HCT116 (cell line): ENCODE measurements around the gene TMEM91. TPM values are rescaled to one million over a fixed set of nuclear protein-coding genes. Genes with fewer than 3 reads are reported as not detected.

Source experiments
- ATAC-seq: fragments of 200-7000 bp; cut with Tn5 transposase; 2 replicates; pipeline ENCODE4 v1.9.1; 2020; ENCODE audit warnings: mild to moderate bottlenecking, moderate library complexity
- BruUV-seq: library from RNA; stranded (reverse); fragments of 400-500 nt; replicated peaks from 2 replicates; lab custom pipeline; 2021; lab: Mats Ljungman, UMichigan
- CTCF ChIA-PET: fragments of 300-600 bp; sonication (Branson Sonifier 250); formaldehyde crosslinking; loops from one replicate; lab custom pipeline; 2021; ENCODE audit warnings: antibody characterized with exemption; lab: Charles Lee
- POLR2A ChIA-PET: fragments of 300-600, 350-600 bp; sonication (Branson Sonifier 250); formaldehyde crosslinking; loops from one replicate; lab custom pipeline; 2021; ENCODE audit warnings: antibody characterized with exemption; lab: Charles Lee
- RAD21 ChIA-PET, 2 experiments: fragments of 300-600 bp; sonication (Branson Sonifier 250); formaldehyde crosslinking; loops; one replicate each; lab custom pipeline; 2023; ENCODE audit warnings: low total read pairs in 2 of 2; ENCODE audit not compliant: uncharacterized antibody in 2 of 2, unreplicated experiment in 2 of 2, low non-redundant PET in 1 of 2; lab: Charles Lee
- DNase-seq: peaks from one replicate; pipeline ENCODE4 v3.0.0-alpha.2; 2010; ENCODE audit warnings: low read depth, low spot score
- H2AFZ ChIP-seq: fragments of 200-600 bp; shearing (Covaris generic), sonication (generic); 2 replicates; pipeline ENCODE4 v1.6.1; 2017; ENCODE audit warnings: low read depth, mixed run types, mixed read lengths, antibody characterized with exemption, low read length; ENCODE audit not compliant: poor library complexity, severe bottlenecking
- H3K27ac ChIP-seq: 2 replicates; pipeline ENCODE4 v1.5.1; 2012; ENCODE audit warnings: low read depth, low read length
- H3K27me3 ChIP-seq: fragments of 200-600 bp; sonication (generic); 2 replicates; pipeline ENCODE4 v1.6.1; 2016; ENCODE audit warnings: mixed run types, low read length, mixed read lengths; ENCODE audit not compliant: insufficient read depth
- H3K36me3 ChIP-seq, 2 experiments: fragments of 200-500 bp in 1 of 2; fragments of 200-600 bp in 1 of 2; sonication (Bioruptor generic) in 1 of 2; sonication (generic) in 1 of 2; 2 replicates each; pipeline versions ENCODE4 v1.5.1 to v1.6.1; 2014 to 2016; ENCODE audit warnings: low read length in 2 of 2, inconsistent platforms in 1 of 2, mixed read lengths in 1 of 2, mixed run types in 1 of 2; ENCODE audit not compliant: insufficient read depth in 2 of 2, control insufficient read depth in 1 of 2
- H3K4me1 ChIP-seq, 2 experiments: fragments of 200-600 bp in 1 of 2; sonication (generic) in 1 of 2; 2 replicates each; pipeline versions ENCODE4 v1.5.1 to v1.6.1; 2012 to 2017; ENCODE audit warnings: low read length in 2 of 2, inconsistent platforms in 1 of 2, mild to moderate bottlenecking in 1 of 2, mixed read lengths in 1 of 2, mixed run types in 1 of 2, moderate library complexity in 1 of 2; ENCODE audit not compliant: insufficient read depth in 2 of 2, control insufficient read depth in 1 of 2
- H3K4me2 ChIP-seq: fragments of 200-600 bp; sonication (generic); 2 replicates; pipeline ENCODE4 v1.6.1; 2017; ENCODE audit warnings: mixed run types, low read length, mixed read lengths
- H3K4me3 ChIP-seq, 2 experiments: fragments of 200-600 bp in 1 of 2; sonication (generic) in 1 of 2; replicated peaks in 1 of 2; 2 replicates each; pipeline ENCODE4 v1.5.1; 2011 to 2016; ENCODE audit warnings: low read length in 2 of 2, control low read depth in 1 of 2, low read depth in 1 of 2, mild to moderate bottlenecking in 1 of 2, mixed read lengths in 1 of 2, mixed run types in 1 of 2
- H3K79me2 ChIP-seq: fragments of 200-600 bp; sonication (generic); 2 replicates; pipeline ENCODE4 v1.6.1; 2017; ENCODE audit warnings: mild to moderate bottlenecking, mixed run types, low read length, moderate library complexity, mixed read lengths; ENCODE audit not compliant: insufficient read depth
- H3K9ac ChIP-seq: fragments of 200-600 bp; sonication (generic); 2 replicates; pipeline ENCODE4 v1.6.1; 2016; ENCODE audit warnings: low read length, mixed read lengths
- H3K9me2 ChIP-seq: fragments of 200-600 bp; sonication (generic), shearing (Covaris generic); 2 replicates; pipeline ENCODE4 v1.6.1; 2017; ENCODE audit warnings: mixed run types, mild to moderate bottlenecking, moderate library complexity; ENCODE audit not compliant: insufficient read depth
- H3K9me3 ChIP-seq, 2 experiments: fragments of 200-500 bp in 1 of 2; fragments of 200-600 bp in 1 of 2; sonication (Bioruptor generic) in 1 of 2; sonication (generic) in 1 of 2; 2 replicates each; pipeline ENCODE4 v1.6.1; 2014 to 2017; ENCODE audit warnings: low read length in 2 of 2, mixed read lengths in 2 of 2, inconsistent platforms in 1 of 2, low read depth in 1 of 2, mild to moderate bottlenecking in 1 of 2, mixed run types in 1 of 2, moderate library complexity in 1 of 2; ENCODE audit not compliant: control insufficient read depth in 1 of 2, insufficient read depth in 1 of 2
- H4K20me1 ChIP-seq: fragments of 200-600 bp; sonication (generic), shearing (Covaris generic); 2 replicates; pipeline ENCODE4 v1.6.1; 2017; ENCODE audit warnings: mixed run types, mild to moderate bottlenecking, moderate library complexity; ENCODE audit not compliant: insufficient read depth
- ATF3 ChIP-seq: IDR thresholded peaks from 2 replicates; pipeline ENCODE4 v1.6.1; 2012
- EGR1 ChIP-seq: IDR thresholded peaks from 2 replicates; pipeline ENCODE4 v1.6.1; 2012; ENCODE audit warnings: low read depth
- FOSL1 ChIP-seq: IDR thresholded peaks from 2 replicates; pipeline ENCODE4 v1.6.1; 2012; ENCODE audit warnings: low read depth
- RAD21 ChIP-seq: IDR thresholded peaks from 2 replicates; pipeline ENCODE4 v1.6.1; 2012; ENCODE audit warnings: low read depth, mild to moderate bottlenecking
- SIN3A ChIP-seq: IDR thresholded peaks from 2 replicates; pipeline ENCODE4 v1.6.1; 2012; ENCODE audit warnings: low read depth
- SP1 ChIP-seq: IDR thresholded peaks from 2 replicates; pipeline ENCODE4 v1.6.1; 2012; ENCODE audit warnings: low read depth
- SRF ChIP-seq: IDR thresholded peaks from 2 replicates; pipeline ENCODE4 v1.6.1; 2012; ENCODE audit warnings: low read depth
- ZBTB33 ChIP-seq: IDR thresholded peaks from 2 replicates; pipeline ENCODE4 v1.6.1; 2011; ENCODE audit warnings: mild to moderate bottlenecking, low read length, moderate library complexity; ENCODE audit not compliant: insufficient replicate concordance; ENCODE audit errors: extremely low read depth
- ZNF274 ChIP-seq: fragments of 200-500 bp; sonication (Bioruptor generic); IDR thresholded peaks from 2 replicates; pipeline ENCODE4 v1.6.1; 2014; ENCODE audit warnings: mild to moderate bottlenecking, low read depth, low read length, inconsistent platforms
- intact Hi-C: fragments of 100-400 bp; cut with micrococcal nuclease; formaldehyde crosslinking; loops from 2 replicates; pipeline ENCODE4 v1.10.0; 2022
- total RNA-seq: library from RNA; stranded (reverse); gene quantifications from one replicate; pipeline ENCODE4 v1.2.1, GENCODE V29; 2021; ENCODE audit not compliant: unreplicated experiment

Gene TMEM91
- total RNA-seq, 1 experiment from 2014 or later: 4.4 TPM

- Histone ChIP-seq H3K9ac (no peak overlapping the region), H3K36me3 (peaks cover 0 to 8% of the 10 kb centered on the region in 2 experiments; a peak in 1 of 4 replicates), H2AFZ (no peak overlapping the region), H3K4me2 (no peak overlapping the region), H3K79me2 (no peaks in the 10 kb centered on the region), H3K9me3 (no peaks in the 10 kb centered on the region), H3K27ac (no peak overlapping the region), H3K4me3 (no peak overlapping the region), H3K9me2 (no peaks in the 10 kb centered on the region), H3K27me3 (no peaks in the 10 kb centered on the region), H3K4me1 (peaks cover 4 to 21% of the 10 kb centered on the region in 2 experiments; a peak in 3 of 4 replicates), H4K20me1 (no peaks in the 10 kb centered on the region)
- no peak for DNase-seq
- ChIA-PET CTCF (no interaction called here), POLR2A (no interaction called here), RAD21 (no interaction called here)
- TF ChIP-seq SRF (no peak), FOSL1 (no peak), ZBTB33 (no peak)
- BruUV-seq: no TSS peak
- intact Hi-C loops: no loop called here
- no peak for ATAC-seq
These were observed 45.2 kb upstream of the TMEM91 start for GRCh38 chr19:41330946-41331678.

- Histone ChIP-seq H3K27ac (no peak overlapping the region), H4K20me1 (no peaks in the 10 kb centered on the region), H3K27me3 (no peaks in the 10 kb centered on the region), H3K79me2 (no peaks in the 10 kb centered on the region), H3K4me2 (no peak overlapping the region), H3K4me3 (no peak overlapping the region), H3K36me3 (peaks cover 0 to 11% of the 10 kb centered on the region in 2 experiments; a peak in 1 of 4 replicates), H3K4me1 (peaks cover 3 to 13% of the 10 kb centered on the region in 2 experiments; a peak in 2 of 4 replicates), H2AFZ (no peak overlapping the region), H3K9me2 (no peaks in the 10 kb centered on the region), H3K9ac (no peak overlapping the region), H3K9me3 (no peaks in the 10 kb centered on the region)
- ChIA-PET CTCF (no interaction called here), POLR2A (no interaction called here), RAD21 (no interaction called here)
- intact Hi-C loops: no loop called here
- no peak for ATAC-seq
- DNase-seq: no peak
- TF ChIP-seq EGR1 (no peak), ZNF274 (no peak), RAD21 (no peak), ATF3 (no peak), ZBTB33 (no peak), SRF (no peak), SP1 (no peak), SIN3A (no peak)
- no TSS peak for BruUV-seq
These were observed 44.3 kb upstream of the TMEM91 start for GRCh38 chr19:41332000-41332399.
